ENCODE measurements around the gene PCSK7.

GRCh38 chr11:117239295-117239694 lies 7.4 kb upstream of the PCSK7 start:
- TF ChIP-seq CTCF (IDR thresholded peaks at IDR 0.05) (no peak), POLR2A (IDR thresholded peaks at IDR 0.05) (no peak), EP300 (IDR thresholded peaks at IDR 0.05) (no peak)
